Naive thymus-derived CD4-positive, alpha-beta T cell (primary cell): ENCODE results near the gene MRPL42. TPM values are rescaled to one million over a fixed set of nuclear protein-coding genes. Genes with fewer than 3 reads are reported as not detected.

ENCODE experiments used
- ATAC-seq: fragments of 150-1000 bp; cut with Tn5 transposase; 2 replicates; pipeline ENCODE4 v1.10.0; 2021; ENCODE audit warnings: mild to moderate bottlenecking, moderate library complexity
- CTCF ChIA-PET: fragments of 350-600 bp; sonication (Branson Sonifier 250); formaldehyde crosslinking; loops from one replicate; lab custom pipeline; 2021; ENCODE audit warnings: antibody characterized with exemption; lab: Charles Lee
- POLR2A ChIA-PET: fragments of 350-600 bp; sonication (Branson Sonifier 250); formaldehyde crosslinking; loops from one replicate; lab custom pipeline; 2021; ENCODE audit warnings: antibody characterized with exemption, inconsistent platforms; lab: Charles Lee
- DNase-seq, 9 donors: peaks; one replicate each; pipeline versions ENCODE4 v3.0.0 to v3.0.0-alpha.2; 2020 to 2022; ENCODE audit warnings: mixed read lengths in 1 of 9
- H3K27ac ChIP-seq: one replicate; pipeline ENCODE4 v1.7.0; 2013; ENCODE audit warnings: mild to moderate bottlenecking, low read depth, low read length, moderate library complexity
- H3K27me3 ChIP-seq, 2 donors: one replicate each; pipeline ENCODE4 v1.7.0; 2013; ENCODE audit warnings: low read length in 2 of 2, mild to moderate bottlenecking in 2 of 2, moderate library complexity in 2 of 2; ENCODE audit not compliant: control insufficient read depth in 2 of 2, insufficient read depth in 2 of 2
- H3K36me3 ChIP-seq, 3 experiments: 1 replicate in 2 of 3; 2 replicates in 1 of 3; pipeline ENCODE4 v1.7.0; 2013; ENCODE audit warnings: low read length in 3 of 3, mild to moderate bottlenecking in 3 of 3, moderate library complexity in 1 of 3; ENCODE audit not compliant: insufficient read depth in 3 of 3, control insufficient read depth in 2 of 3
- H3K4me1 ChIP-seq, 2 donors: one replicate each; pipeline ENCODE4 v1.7.0; 2013; ENCODE audit warnings: low read length in 2 of 2, mild to moderate bottlenecking in 2 of 2, moderate library complexity in 1 of 2; ENCODE audit not compliant: control insufficient read depth in 2 of 2, insufficient read depth in 2 of 2
- H3K4me3 ChIP-seq: 2 replicates; pipeline ENCODE4 v1.7.0; 2013; ENCODE audit warnings: mild to moderate bottlenecking, low read length
- H3K9me3 ChIP-seq, 3 experiments: 1 replicate in 2 of 3; 2 replicates in 1 of 3; pipeline ENCODE4 v1.7.0; 2013; ENCODE audit warnings: low read length in 3 of 3; ENCODE audit not compliant: control insufficient read depth in 2 of 3
- H3K27ac Mint-ChIP-seq, 9 donors: one replicate each; pipeline ENCODE4 v1.8.0; 2020 to 2022; ENCODE audit warnings: mixed read lengths in 9 of 9, mild to moderate bottlenecking in 8 of 9, moderate library complexity in 5 of 9, inconsistent platforms in 2 of 9
- H3K27me3 Mint-ChIP-seq, 5 donors: one replicate each; pipeline ENCODE4 v1.8.0; 2021 to 2022; ENCODE audit warnings: mixed read lengths in 5 of 5, mild to moderate bottlenecking in 1 of 5
- H3K36me3 Mint-ChIP-seq, 5 donors: one replicate each; pipeline ENCODE4 v1.8.0; 2020 to 2022; ENCODE audit warnings: mixed read lengths in 5 of 5, mild to moderate bottlenecking in 3 of 5, inconsistent platforms in 1 of 5
- H3K4me1 Mint-ChIP-seq, 7 donors: one replicate each; pipeline ENCODE4 v1.8.0; 2020 to 2022; ENCODE audit warnings: mixed read lengths in 7 of 7, mild to moderate bottlenecking in 3 of 7, inconsistent platforms in 1 of 7
- H3K4me3 Mint-ChIP-seq, 10 donors: one replicate each; pipeline ENCODE4 v1.8.0; 2020 to 2022; ENCODE audit warnings: mild to moderate bottlenecking in 10 of 10, mixed read lengths in 10 of 10, moderate library complexity in 6 of 10, inconsistent platforms in 2 of 10
- H3K9me3 Mint-ChIP-seq, 11 donors: one replicate each; pipeline ENCODE4 v1.8.0; 2020 to 2022; ENCODE audit warnings: mixed read lengths in 11 of 11, mild to moderate bottlenecking in 4 of 11, inconsistent platforms in 1 of 11, moderate library complexity in 1 of 11
- intact Hi-C, 2 donors: fragments of 100-400 bp; cut with micrococcal nuclease; formaldehyde crosslinking; loops; one replicate each; pipeline ENCODE4 v1.15.1; 2023
- polyA plus RNA-seq, 2 donors: library from polyadenylated mRNA; unstranded; fragments of 300-500 nt; fragmentation: Illumina TruSeq; gene quantifications; one replicate each; pipeline ENCODE4 v1.2.3, GENCODE V29; 2021
- total RNA-seq, 6 experiments: library from RNA in 5 of 6; stranded (reverse) in 5 of 6; gene quantifications; 1 replicate in 5 of 6; 2 replicates in 1 of 6; pipeline ENCODE4 v1.2.3 and lab custom pipeline; 2021 to 2026

Gene MRPL42
- total RNA-seq (10 to 100 TPM; 30.1 to 65.8 (median 45.6) TPM), polyA plus RNA-seq (10 to 100 TPM; 67.8 to 75.4 TPM), total RNA-seq (lab: John Stamatoyannopoulos, UW) (46.2 reads per million, percentile 69 among the genes with 10 or more reads in this experiment)

DNA sequence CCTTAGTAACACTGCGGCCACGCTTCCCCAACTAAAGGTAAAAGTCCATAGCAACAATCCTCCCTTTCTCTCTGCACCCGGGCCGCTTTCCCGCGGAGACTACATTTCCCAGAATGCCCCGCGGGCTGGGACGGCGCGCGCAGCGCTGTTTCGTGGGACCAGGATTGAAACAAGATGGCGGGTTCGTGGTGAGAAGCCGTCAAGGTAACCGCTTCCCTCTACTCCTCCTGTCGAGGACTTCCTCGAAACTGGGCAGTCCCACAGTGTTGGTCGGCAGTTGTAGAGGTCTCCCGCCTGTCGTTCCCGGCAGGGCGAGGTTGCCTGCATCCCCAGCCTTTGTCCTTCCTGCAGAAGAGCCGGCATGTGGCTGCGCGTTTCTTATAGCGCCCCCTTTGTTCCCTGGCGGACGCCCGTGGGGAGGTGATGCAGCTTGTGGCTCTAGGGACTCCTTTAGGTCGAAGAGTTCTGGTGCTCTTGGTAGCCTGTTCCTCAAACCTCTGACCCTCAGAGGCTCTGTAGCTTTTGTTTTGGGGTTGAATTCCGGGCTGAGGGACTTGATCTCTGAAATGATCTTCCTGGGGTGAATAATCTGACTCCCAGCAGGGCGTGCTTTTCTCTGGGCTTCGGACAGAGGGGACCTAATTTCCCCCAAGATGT lies at the start of gene MRPL42:
Gene MRPL42, plus strand, starts transcription at position 164 of the 657 bp plus-strand sequence. CDS start 1,772 bp downstream, outside the sequence.
- Histone ChIP-seq H3K4me3 (peak within 1 kb of the TSS; percentile 94), H3K9me3 (no peaks in the 10 kb centered on the region), H3K27me3 (no peaks in the 10 kb centered on the region), H3K36me3 (peaks cover 0 to 13% (median 0%) of the 10 kb centered on the region in 3 experiments), H3K27ac (peak within 1 kb of the TSS; percentile 85), H3K4me1 (peaks cover 8 to 10% of the 10 kb centered on the region in 2 donors)
- Mint-ChIP-seq H3K4me1 (peaks cover 28 to 48% (median 36%) of the 10 kb centered on the region in 7 donors), H3K36me3 (peaks cover 6 to 14% (median 7%) of the 10 kb centered on the region in 5 donors), H3K27ac (peak within 1 kb of the TSS; percentile 90 to 98 (median 95)), H3K27me3 (no peaks in the 10 kb centered on the region), H3K9me3 (no peaks in the 10 kb centered on the region), H3K4me3 (peak within 1 kb of the TSS; percentile 85 to 96 (median 93))
- ChIA-PET POLR2A (interaction anchor here (0.6 to 3.1 kb wide), 13 partner anchors 21 to 795 kb away, joined by 3 to 16 read pairs (median 4); partner anchors contain the start of genes CRADD and UBE2N), CTCF (interaction anchor here (0.5 to 1.8 kb wide), 6 partner anchors 9 to 480 kb away, joined by 3 to 8 read pairs (median 4); no protein-coding TSS in a partner anchor)
- DNase-seq (peak; percentile 86 to 96 (median 94)), ATAC-seq (peak; percentile 97)
- intact Hi-C loops, result loop anchor here (1.0 to 10.0 kb wide), 15 partner anchors 19 to 1750 kb away; partner anchors contain the start of genes CRADD (in 2 of the 2), NUDT4 (in 2 of the 2), CEP83 (in 1 of the 2) and EEA1 (in 1 of the 2)

DNA sequence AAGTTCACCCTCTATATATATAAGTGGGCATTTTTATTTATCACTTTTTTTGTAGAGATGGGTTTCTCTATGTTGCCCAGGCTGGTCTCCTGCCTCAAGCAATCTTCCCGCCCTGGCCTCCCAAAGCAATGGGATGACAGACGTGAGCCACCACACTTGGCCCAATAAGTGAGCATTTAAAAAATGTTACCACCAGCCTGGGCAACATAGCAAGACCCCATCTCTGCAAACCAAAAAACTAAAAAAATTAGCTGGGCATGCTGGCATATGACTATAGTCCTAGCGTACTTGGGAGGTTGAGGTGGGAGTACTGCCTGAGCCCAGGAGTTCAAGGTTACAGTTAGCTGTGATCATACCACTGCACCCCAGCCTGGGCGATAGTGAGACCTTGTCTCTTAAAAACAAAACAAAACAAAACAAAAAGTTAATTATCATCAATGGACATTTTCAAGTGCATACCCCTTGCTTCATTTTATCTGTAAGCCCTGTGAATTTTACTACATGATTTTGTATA lies 49.3 kb upstream of the MRPL42 start:
- Mint-ChIP-seq H3K36me3 (peaks cover 0 to 12% (median 0%) of the 10 kb centered on the region in 5 donors), H3K27me3 (no peaks in the 10 kb centered on the region), H3K4me3 (peak overlapping the region in 1 of 10 donors; percentile 4), H3K9me3 (peaks cover 0 to 1% (median 0%) of the 10 kb centered on the region in 11 donors), H3K27ac (no peak overlapping the region), H3K4me1 (peaks cover 49 to 93% (median 86%) of the 10 kb centered on the region in 7 donors)
- ChIA-PET POLR2A (interaction anchor here (0.5 to 1.1 kb wide), 3 partner anchors 8 to 431 kb away, joined by 3 to 4 read pairs (median 3); no protein-coding TSS in a partner anchor), CTCF (interaction anchor here (0.5 to 1.5 kb wide), 3 partner anchors 37 to 787 kb away, joined by 3 to 7 read pairs (median 3); no protein-coding TSS in a partner anchor)
- ATAC-seq (no peak), DNase-seq (no peak)
- Histone ChIP-seq H3K9me3 (no peaks in the 10 kb centered on the region), H3K4me1 (peaks cover 0 to 24% of the 10 kb centered on the region in 2 donors), H3K27me3 (no peaks in the 10 kb centered on the region), H3K27ac (no peak overlapping the region), H3K36me3 (no peaks in the 10 kb centered on the region), H3K4me3 (no peak overlapping the region)
- intact Hi-C loops, result loop anchor here in 1 of 2 donors (2.0 to 5.0 kb wide), 3 partner anchors 319 to 684 kb away; no protein-coding TSS in a partner anchor

DNA sequence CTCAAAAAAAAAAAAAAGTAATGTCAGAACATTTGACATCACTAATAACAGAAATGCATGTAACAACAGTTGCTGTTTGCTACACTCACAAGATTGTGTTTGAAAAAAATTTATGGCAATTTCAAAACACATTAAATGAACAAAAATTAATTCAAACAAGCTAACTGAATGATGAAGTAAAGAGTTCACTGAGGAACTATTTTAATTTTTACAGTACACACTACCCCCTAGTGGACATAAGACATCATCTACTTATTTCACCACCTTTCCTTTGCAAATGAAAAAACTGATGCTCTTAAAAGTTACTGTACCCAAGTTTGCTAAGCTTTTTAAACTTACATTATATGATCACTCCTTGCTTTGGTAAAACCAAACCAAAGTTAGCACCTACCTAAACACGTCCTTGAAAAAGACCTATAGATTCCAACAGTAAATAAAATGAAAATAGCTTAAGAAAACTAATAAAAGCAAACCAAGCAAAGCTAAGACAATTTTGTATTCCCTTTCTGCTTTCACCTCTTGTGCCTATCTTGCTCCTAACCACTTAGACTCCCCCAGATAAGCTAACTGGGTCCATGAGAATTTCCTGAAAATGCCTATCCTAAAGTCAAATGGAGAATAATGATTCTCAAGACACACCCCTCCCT lies 47.8 kb upstream of the MRPL42 start:
- Mint-ChIP-seq H3K4me3 (peak overlapping the region in 2 of 10 donors; percentile 10 to 34), H3K27me3 (no peaks in the 10 kb centered on the region), H3K36me3 (peaks cover 0 to 4% (median 0%) of the 10 kb centered on the region in 5 donors), H3K27ac (peak overlapping the region in 8 of 9 donors; percentile 19 to 92 (median 54)), H3K4me1 (peaks cover 45 to 95% (median 88%) of the 10 kb centered on the region in 7 donors), H3K9me3 (peaks cover 0 to 1% (median 0%) of the 10 kb centered on the region in 11 donors)
- ATAC-seq (peak; percentile 88), DNase-seq (peak in 6 of 9 donors; percentile 36 to 68 (median 54))
- Histone ChIP-seq H3K9me3 (no peaks in the 10 kb centered on the region), H3K4me3 (no peak overlapping the region), H3K4me1 (peaks cover 0 to 16% of the 10 kb centered on the region in 2 donors), H3K27ac (no peak overlapping the region), H3K36me3 (no peaks in the 10 kb centered on the region), H3K27me3 (no peaks in the 10 kb centered on the region)
- intact Hi-C loops, result loop anchor here (1.0 to 5.0 kb wide), 11 partner anchors 9 to 683 kb away; partner anchors contain the start of genes MRPL42 (in 1 of the 2) and UBE2N (in 1 of the 2)
- ChIA-PET CTCF (interaction anchor here (0.6 to 2.8 kb wide), 30 partner anchors 9 to 1085 kb away, joined by 3 to 23 read pairs (median 6); no protein-coding TSS in a partner anchor), POLR2A (interaction anchor here (0.7 to 1.3 kb wide), 5 partner anchors 18 to 432 kb away, joined by 3 to 6 read pairs (median 3); no protein-coding TSS in a partner anchor)

DNA sequence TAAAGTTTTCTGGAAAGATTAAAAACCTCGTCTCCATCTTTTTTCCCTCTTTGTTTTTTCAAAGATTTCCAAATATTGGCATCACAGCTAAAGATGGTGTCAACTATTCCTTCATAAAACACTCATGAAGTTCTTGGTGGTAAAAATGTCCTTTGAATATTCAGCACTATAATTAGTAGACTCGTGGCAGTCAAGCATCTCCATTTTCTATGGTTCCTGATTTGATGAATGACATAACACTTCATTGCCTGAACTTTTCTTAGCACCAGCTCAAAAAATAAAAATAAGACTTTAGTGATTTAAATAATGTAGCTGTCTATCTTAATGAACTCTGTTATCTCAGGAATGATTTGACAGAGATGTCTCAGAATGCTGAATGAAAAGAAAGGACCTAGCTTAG lies 45.3 kb upstream of the MRPL42 start:
- no peaks in the 10 kb centered on the region for H3K27me3 Mint-ChIP-seq
- intact Hi-C loops, result loop anchor here in 1 of 2 donors (2.0 kb wide), 1 partner anchor 15 kb away; no protein-coding TSS in a partner anchor
- Histone ChIP-seq H3K9me3 (no peaks in the 10 kb centered on the region), H3K27ac (no peak overlapping the region), H3K4me1 (peaks cover 11 to 24% of the 10 kb centered on the region in 2 donors), H3K36me3 (no peaks in the 10 kb centered on the region), H3K4me3 (no peak overlapping the region), H3K27me3 (no peaks in the 10 kb centered on the region)
- ChIA-PET CTCF (interaction anchor here (1.1 to 1.2 kb wide), 2 partner anchors 9 to 11 kb away, joined by 3 read pairs; no protein-coding TSS in a partner anchor), POLR2A (interaction anchor here (0.6 to 1.6 kb wide), 2 partner anchors 14 to 45 kb away, joined by 3 read pairs; partner anchors contain the start of gene MRPL42)
- no peak for ATAC-seq
- H3K27ac Mint-ChIP-seq, result peak overlapping the region in 7 of 9 donors; percentile 42 to 90 (median 63)
- H3K9me3 Mint-ChIP-seq, result peaks cover 0 to 1% (median 0%) of the 10 kb centered on the region in 11 donors
- DNase-seq, result no peak
- no peaks in the 10 kb centered on the region for H3K36me3 Mint-ChIP-seq
- peak overlapping the region in 1 of 10 donors; percentile 18 for H3K4me3 Mint-ChIP-seq
- H3K4me1 Mint-ChIP-seq, result peaks cover 48 to 95% (median 90%) of the 10 kb centered on the region in 7 donors

DNA sequence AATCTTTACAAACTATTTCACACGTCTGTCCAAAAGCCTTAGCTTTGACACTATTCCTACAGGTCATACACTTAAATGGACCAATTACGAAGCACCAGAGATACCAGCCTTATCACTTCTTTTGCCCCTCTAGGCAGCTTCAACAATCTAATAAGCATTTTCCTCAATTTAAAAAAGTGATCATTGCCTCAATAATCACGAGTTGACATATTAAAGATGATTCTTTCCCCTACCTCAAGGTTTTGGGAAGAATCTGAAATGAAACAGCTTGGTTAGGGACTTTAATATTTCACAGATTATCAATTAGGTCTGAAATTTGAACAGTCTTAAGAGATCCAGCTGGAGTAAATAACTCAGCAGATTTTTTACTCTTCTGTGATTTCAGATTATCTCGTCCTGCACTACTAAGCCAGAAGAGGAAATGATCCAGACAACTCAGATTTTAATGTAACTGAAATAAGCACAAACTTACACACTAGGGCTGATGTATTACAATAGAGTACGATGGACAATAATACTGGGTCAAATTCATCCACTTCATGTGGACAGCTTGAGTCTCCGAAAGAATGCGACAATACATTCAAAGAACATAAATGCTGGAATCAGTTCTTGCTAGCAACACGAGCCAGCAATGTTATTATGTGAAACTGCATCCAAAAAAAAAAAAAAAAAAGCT lies 41.4 kb upstream of the MRPL42 start:
- Mint-ChIP-seq H3K9me3 (no peaks in the 10 kb centered on the region), H3K27me3 (no peaks in the 10 kb centered on the region), H3K27ac (peak overlapping the region in 8 of 9 donors; percentile 18 to 90 (median 71)), H3K36me3 (no peaks in the 10 kb centered on the region), H3K4me3 (peak overlapping the region in 9 of 10 donors; percentile 18 to 71 (median 59)), H3K4me1 (peaks cover 62 to 97% (median 88%) of the 10 kb centered on the region in 7 donors)
- DNase-seq (no peak), ATAC-seq (no peak)
- Histone ChIP-seq H3K27ac (no peak overlapping the region), H3K36me3 (peaks cover 0 to 3% (median 0%) of the 10 kb centered on the region in 3 experiments), H3K4me3 (no peak overlapping the region), H3K27me3 (no peaks in the 10 kb centered on the region), H3K9me3 (no peaks in the 10 kb centered on the region), H3K4me1 (peaks cover 20 to 31% of the 10 kb centered on the region in 2 donors)
- intact Hi-C loops, result no loop called here
- ChIA-PET CTCF (interaction anchor here (0.6 to 1.4 kb wide), 7 partner anchors 9 to 891 kb away, joined by 3 to 7 read pairs (median 5); no protein-coding TSS in a partner anchor), POLR2A (interaction anchor here (0.6 to 0.7 kb wide), 3 partner anchors 8 to 469 kb away, joined by 3 to 4 read pairs (median 3); no protein-coding TSS in a partner anchor)
